CD4-positive, alpha-beta T cell treated with Interleukin-1 beta for 1 hour (primary cell): ENCODE results near the gene PRM3.

Source experiments
- DNase-seq, 2 donors: peaks; one replicate each; pipeline ENCODE4 v3.0.0-alpha.2; 2020 to 2022

Gene PRM3

DNA sequence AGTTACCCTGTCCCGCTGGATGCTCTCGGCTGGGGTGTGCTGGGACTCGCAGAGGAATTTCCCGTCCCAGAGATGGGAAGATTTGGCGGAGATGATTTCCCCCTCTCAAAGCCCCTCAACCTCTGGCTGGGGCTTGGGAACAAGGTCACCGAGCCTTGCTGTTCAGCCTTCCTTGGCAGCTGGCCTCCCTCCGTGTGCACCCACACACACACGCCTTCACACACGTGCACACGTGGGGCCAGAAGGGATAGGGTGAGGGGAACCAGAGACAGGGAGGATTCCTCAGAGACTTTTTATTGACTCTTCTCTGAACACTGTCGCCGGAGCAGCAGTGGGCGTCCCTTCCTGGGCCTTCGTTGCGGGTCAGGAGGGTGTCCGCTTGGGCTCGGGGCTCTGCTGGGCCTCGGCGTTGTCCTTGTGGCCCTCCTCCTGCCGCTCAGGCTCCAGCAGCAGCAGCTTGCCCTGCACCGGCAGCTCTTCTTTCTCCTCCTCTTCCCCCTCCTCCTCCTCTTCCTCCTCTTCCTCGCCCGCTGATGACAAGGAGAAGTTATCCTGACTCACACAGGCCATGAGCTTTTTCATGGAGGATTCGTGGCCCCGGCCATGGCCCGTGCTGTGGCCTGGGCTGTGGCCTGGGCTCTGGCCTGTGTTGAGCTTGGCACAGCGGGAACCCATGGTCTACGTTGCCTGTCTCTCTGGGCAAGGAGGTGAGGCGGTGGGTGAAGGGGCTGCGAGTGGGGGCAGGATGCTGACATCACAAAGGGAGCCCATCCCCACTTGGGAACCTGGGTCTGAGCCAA, at the start of gene PRM3:
PRM3 (minus strand) TSS at position 709 of the 800 bp plus-strand sequence; CDS start at position 675, 34 bp downstream.
- no peak for DNase-seq

DNA sequence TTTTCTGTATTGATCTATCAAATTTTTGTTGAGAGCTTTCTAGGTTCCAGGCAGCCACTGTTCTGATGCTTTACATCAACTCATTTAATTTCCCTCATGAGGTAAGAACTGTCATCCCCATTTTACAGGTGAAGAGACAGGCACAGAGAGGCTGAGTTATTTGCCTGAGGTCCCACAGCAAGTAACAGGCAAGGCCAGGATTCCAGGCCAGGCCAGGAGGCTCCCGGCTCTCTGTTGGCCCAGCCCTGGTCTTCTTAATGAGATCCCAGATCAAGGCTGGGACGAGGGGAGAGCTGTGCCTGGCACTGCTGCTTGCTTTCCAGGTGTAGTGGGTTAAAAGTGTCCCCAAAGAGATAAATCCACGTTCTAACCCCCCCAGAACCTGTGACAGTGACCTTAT, 49.4 kb upstream of the PRM3 start:
- DNase-seq: no peak

GRCh38 chr16:11321662-11322061, 48.2 kb upstream of the PRM3 start:
- no peak for DNase-seq

GRCh38 chr16:11320170-11320569, 46.7 kb upstream of the PRM3 start:
- no peak for DNase-seq

DNA sequence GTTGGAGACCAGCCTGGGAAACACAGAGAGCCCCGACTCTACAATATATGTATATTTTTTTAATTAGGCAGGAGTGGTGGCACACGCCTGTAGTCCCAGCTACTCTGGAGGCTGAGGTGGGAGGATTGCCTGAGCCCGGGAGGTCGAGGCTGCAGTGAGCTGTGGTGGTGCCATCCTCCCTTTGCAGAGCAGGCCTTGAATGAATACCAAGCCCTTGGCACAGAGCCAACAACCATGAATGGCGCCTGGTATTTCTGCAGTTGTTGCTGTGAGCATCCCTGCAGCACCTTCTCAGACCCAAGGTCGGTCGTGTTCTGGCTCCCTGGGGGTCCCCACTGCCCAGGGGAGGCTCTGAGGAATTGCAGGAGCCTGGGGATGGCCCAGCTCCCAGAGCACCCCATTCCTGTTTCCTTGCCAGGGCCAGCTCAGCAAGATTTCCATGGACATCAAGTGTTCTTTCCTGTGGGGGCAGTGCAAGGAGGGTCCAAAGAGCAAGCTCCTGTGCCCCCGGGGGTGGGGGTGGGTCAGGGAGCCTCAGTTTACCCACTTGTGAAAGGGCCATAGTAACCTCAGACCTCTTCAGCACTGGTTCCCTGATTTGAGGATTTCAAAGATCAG, 46.2 kb upstream of the PRM3 start:
- no peak for DNase-seq

DNA sequence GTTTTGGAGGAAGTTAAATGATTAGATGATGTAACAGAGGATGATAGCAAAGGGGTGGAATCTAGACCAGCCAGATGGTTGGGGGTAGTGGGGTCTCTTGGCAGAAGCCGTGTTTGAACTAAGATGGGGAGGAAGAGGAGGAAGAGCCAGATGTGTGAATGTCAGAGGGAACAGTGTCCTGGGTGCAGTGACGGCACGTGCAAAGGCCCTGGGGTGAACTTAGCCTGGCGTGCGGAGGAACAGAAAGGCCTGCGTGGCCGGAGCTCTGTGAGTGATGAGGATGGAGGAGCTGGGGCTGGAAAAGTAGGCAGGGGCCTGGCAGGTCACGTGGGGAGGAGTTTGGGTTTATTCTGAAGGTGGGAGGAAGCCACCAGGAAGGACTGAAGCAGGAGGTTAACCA, 45.4 kb upstream of the PRM3 start:
- DNase-seq: no peak

- DNase-seq: no peak
Observed at GRCh38 chr16:11316331-11317015, 43.0 kb upstream of the PRM3 start.

- no peak for DNase-seq
Observed at GRCh38 chr16:11315510-11315909, 42.1 kb upstream of the PRM3 start.

GRCh38 chr16:11314309-11314894, 41.0 kb upstream of the PRM3 start:
- no peak for DNase-seq

DNA sequence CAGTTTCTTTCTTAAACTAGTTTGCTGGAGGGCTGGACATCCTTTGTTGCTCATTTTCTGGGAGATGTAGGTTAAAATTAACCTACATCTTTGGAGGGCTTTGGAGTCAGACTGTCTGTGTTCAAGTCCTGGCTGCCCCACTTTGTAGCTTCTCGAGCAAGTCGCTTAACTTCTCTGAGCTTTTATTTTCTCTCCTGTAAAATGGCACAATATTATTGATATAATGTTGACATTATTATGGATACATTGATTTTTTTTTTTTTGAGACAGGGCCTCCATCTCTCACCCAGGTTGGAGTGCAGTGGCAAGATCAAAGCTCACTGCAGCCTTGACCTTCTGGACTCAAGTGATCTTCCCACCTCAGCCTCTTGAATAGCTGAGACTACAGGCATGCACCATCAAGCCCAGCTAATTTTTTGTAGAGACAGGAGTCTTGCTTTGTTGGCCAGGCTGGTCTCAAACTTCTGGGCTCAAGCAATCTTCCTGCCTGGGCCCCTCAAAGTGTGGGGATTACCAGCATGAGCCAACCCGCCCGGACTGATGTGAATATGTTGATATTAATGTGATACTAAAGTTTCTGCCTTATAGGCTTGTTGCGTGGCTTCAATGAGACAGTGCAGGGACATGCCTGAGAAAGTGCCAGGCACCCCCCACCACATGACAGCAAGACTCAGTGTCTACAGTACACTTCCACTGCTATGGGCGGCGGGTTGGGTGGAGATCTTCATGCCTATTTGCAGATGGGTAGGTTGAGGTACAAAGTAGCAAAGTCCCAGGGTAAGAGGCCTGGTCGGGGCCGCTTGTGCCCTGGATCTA, 40.3 kb upstream of the PRM3 start:
- no peak for DNase-seq

GRCh38 chr16:11312718-11313492, 39.5 kb upstream of the PRM3 start:
- peak in 1 of 2 donors; percentile 43 for DNase-seq

DNA sequence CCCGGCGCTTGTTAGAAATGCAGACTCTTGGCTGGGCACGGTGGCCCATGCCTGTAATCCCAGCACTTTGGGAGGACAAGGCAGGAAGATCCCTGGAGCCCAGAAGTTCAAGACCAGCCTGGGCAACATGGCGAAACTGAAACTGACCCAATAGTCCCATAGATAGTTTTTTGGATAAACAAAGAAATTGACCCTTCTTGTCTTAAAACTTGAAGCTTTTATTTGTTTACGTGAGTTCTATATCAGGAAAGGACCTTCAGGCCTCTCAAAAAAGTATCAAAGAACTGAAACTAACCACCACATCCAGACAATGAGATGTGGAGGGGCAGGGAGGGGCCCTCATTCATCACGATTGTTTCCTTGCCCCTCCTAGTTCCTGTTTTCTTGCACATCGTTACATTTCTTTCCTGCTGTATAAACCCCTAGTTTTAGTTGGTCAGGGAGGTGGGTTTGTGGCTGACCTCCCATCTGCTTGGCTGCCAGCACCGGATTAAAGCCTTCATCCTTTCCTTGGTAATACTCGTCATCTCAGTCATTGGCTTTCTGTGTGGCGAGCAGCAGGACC, 37.6 kb upstream of the PRM3 start:
- peak; percentile 46 to 69 for DNase-seq

GRCh38 chr16:11310634-11310977, 37.2 kb upstream of the PRM3 start:
- no peak for DNase-seq

DNA sequence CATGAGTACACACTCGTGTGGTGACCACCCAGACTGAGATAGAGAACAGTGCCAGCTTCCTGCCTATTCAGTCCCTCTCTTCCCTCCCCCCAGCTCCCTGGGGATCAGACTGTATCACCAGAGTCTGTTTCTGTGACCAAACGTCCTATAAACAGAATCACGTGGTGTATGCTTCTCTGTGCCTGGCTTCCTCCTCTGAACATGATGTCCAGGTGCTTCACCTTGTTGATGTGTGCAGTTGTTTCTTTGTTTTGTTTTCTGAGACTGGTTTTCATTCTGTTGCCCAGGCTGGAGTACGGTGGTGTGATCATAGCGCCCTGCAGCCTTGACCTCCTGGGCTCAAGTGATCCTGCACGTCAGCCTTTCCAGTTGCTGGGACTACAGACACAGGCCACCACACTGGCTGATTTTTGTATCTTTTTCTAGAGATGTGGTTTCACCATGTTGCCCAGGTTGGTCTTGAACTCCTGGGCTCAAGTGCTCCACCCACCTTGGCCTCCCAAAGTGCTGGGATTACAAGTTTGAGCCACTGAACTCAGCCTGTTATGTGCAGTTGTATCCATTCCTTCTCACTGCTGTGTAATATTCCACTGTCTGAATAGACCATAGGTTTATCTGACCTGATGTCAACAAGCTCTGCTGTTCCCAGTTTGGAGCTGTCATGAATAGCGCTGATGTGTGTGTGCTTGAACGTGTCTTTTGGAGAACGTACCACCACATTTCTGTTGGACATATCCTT, 36.6 kb upstream of the PRM3 start:
- DNase-seq: peak in 1 of 2 donors; percentile 62

DNA sequence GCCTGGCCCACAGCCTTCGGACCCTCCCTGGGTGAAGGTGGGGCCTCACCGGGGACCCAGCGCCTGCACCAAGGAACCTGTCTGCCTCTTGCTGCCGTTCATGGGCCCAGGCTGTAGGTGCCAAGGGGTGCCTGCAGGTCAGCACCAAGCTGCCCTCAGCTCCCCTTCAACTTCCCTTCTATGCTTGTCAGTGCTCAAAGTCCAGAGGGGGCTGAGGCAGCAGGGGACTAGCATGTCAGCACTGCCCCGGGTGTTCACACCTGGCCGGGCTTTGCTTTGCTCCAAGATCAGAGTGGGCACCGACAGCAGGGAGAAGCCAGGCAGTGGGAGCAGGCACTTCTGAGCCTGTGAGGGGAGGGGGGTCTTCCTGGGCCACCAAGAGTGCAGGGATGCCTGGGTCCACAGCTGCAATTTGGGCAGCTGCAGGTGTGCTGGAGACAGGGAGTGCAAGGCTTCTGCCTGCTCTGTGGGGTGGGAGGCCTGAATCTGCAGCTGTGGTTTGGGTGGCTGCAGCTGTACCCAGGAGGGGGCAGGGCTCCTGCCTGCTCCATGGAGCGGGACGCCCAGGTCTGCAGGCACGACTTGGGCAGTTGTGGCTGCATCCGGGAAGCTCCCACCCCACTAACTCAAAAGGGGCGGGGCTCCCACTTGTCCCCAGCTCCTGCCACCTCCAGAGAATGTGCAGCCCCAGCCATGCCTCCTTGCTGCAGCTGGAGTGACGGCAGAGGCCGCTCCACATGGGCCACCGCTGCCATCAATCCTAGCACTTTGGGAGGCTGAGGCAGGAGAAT, 35.3 kb upstream of the PRM3 start:
- DNase-seq: peak in 1 of 2 donors; percentile 57

DNA sequence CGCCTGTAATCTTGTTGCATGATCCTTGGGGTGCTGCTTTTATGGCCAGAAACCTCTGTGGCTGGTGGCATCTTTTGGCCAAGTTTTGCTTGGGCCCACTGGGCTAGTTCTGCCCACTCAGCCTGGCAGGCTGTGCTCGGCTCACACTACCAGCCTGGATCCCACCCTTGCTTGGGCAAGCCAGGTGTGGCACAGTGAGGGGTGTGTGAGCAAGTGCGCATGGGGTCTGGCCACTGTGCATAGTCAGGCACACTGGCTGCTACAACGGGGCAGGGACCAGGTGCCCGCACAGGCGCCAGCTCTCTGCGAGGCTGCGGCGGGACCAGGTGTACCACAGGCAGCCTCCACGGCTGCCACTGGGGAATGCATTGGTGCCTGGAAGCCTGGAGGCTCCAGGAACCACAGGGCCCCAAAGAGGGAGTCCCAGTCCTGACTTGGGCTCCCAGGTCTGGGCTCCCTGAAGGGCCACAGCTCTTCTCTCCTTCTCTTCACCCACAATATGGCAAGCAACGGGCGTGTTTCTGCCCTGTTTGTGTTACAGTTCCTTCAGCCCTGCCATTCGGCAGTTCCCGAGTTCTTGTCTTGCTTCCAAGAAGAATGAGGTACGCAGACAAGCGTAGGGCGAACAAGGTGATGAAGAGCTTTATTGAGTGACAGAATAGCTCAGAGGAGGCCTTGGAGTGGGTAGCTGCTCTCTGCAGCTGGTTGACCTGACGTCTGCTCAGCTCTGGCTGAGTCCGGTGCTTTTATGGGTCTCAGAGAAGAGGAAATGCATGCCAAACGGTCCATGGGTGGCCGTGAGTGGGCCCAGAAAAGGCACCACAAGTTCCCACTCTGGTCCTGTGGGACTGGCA, 34.4 kb upstream of the PRM3 start:
- no peak for DNase-seq

DNA sequence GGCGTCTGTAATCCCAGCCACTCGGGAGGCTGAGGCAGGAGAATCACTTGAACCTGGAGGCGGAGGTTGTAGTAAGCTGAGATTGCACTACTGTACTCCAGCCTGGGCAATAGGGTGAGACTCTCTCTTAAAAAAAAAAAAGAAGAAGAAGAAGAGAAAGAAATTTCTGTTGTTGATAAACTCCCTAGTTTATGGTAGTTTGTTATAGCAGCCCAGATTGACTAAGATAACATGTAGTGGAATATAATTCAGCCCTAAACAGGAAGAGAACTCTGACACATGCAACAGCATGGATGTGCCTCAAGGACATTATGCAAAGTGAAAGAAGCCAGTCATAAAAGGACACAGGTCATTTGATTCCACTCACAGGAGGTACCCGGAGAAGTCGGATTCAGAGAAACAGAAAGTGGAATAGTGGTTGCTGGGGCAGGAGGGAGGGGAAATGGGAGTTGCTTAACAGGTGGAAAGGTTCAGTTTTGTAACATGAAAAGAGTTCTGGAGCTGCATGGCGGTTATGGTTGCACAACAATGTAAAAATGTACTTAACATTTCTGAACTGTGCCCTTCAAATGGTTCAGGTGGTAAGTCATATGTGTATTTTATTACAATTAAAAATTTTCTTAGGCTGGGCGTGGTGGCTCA, 33.7 kb upstream of the PRM3 start:
- no peak for DNase-seq

DNA sequence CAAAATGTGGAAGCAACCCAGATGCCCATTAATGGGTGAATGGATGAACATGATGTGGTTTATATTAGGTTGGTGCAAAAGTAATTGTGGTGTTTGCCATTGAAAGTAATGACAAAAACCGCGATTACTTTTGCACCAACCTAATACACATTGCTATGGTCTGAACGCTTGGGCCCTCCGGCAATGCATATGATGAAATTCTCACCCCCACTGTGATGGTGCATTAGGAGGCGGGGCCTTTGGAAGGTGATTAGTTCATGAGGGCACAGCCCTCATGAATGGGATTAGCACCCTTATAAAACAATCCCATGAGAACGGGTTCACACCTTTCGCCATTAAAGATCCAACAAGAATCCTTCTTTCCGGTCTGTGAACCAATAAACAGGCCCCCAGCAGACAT, 33.0 kb upstream of the PRM3 start:
- DNase-seq: no peak
